SK-N-SH (cell line): ENCODE results near the gene COBLL1. TPM values are rescaled to one million over a fixed set of nuclear protein-coding genes. Genes with fewer than 3 reads are reported as not detected.

Source experiments
- CTCF ChIA-PET: fragments of 300-600, 350-600 bp; formaldehyde crosslinking; extraction: SDS; loops from one replicate; lab custom pipeline; 2021; lab: Yijun Ruan, JAX
- POLR2A ChIA-PET: fragments of 350-600 bp; sonication (Branson Sonifier 250); formaldehyde crosslinking; extraction: SDS; loops from one replicate; lab custom pipeline; 2020; ENCODE audit warnings: antibody characterized with exemption, inconsistent platforms; lab: Yijun Ruan, JAX
- DNase-seq: peaks from one replicate; pipeline ENCODE4 v3.0.0; 2012
- H2AFZ ChIP-seq: fragments of 200-600 bp; sonication (generic); 2 replicates; pipeline ENCODE4 v1.8.1; 2016; ENCODE audit warnings: antibody characterized with exemption, mild to moderate bottlenecking, low read depth
- H3F3A ChIP-seq: fragments of 200-600 bp; sonication (generic); replicated peaks from 2 replicates; pipeline ENCODE3; 2016; ENCODE audit warnings: antibody characterized with exemption, mild to moderate bottlenecking; ENCODE audit not compliant: insufficient read depth
- H3K27ac ChIP-seq, 2 experiments: fragments of 200-500 bp in 1 of 2; fragments of 200-600 bp in 1 of 2; sonication (Bioruptor generic) in 1 of 2; sonication (generic), shearing (Covaris generic) in 1 of 2; 2 replicates each; pipeline versions ENCODE4 v1.5.1 to v1.6.1; 2014 to 2016; ENCODE audit warnings: low read depth in 2 of 2, inconsistent platforms in 1 of 2, low read length in 1 of 2, mild to moderate bottlenecking in 1 of 2, mixed read lengths in 1 of 2
- H3K27me3 ChIP-seq: fragments of 200-600 bp; sonication (generic), shearing (Covaris generic); 2 replicates; pipeline ENCODE4 v1.6.1; 2016; ENCODE audit warnings: mixed run types; ENCODE audit not compliant: insufficient read depth
- H3K36me3 ChIP-seq, 2 experiments: fragments of 200-500 bp in 1 of 2; fragments of 200-600 bp in 1 of 2; sonication (Bioruptor generic) in 1 of 2; sonication (generic) in 1 of 2; replicated peaks in 1 of 2; 2 replicates each; pipeline versions ENCODE3 to v1.5.1; 2014 to 2016; ENCODE audit warnings: low read length in 1 of 2, mild to moderate bottlenecking in 1 of 2; ENCODE audit not compliant: insufficient read depth in 2 of 2, control insufficient read depth in 1 of 2
- H3K4me1 ChIP-seq, 2 experiments: fragments of 200-500 bp in 1 of 2; fragments of 200-600 bp in 1 of 2; sonication (Bioruptor generic) in 1 of 2; sonication (generic), shearing (Covaris generic) in 1 of 2; 2 replicates each; pipeline versions ENCODE4 v1.5.1 to v1.6.1; 2014 to 2016; ENCODE audit warnings: low read depth in 1 of 2, low read length in 1 of 2, mixed run types in 1 of 2; ENCODE audit not compliant: insufficient read depth in 2 of 2, control insufficient read depth in 1 of 2
- H3K4me2 ChIP-seq: fragments of 200-600 bp; sonication (generic), shearing (Covaris generic); 2 replicates; pipeline ENCODE4 v1.6.1; 2017; ENCODE audit warnings: mixed run types
- H3K4me3 ChIP-seq, 2 experiments: fragments of 200-500 bp in 1 of 2; fragments of 200-600 bp in 1 of 2; sonication (Bioruptor generic) in 1 of 2; sonication (generic), shearing (Covaris generic) in 1 of 2; 2 replicates each; pipeline versions ENCODE4 v1.5.1 to v1.8.1; 2014 to 2016; ENCODE audit warnings: low read depth in 2 of 2, inconsistent platforms in 1 of 2, low read length in 1 of 2, mild to moderate bottlenecking in 1 of 2, mixed read lengths in 1 of 2, moderate library complexity in 1 of 2
- H3K79me2 ChIP-seq: fragments of 200-600 bp; sonication (generic); 2 replicates; pipeline ENCODE4 v1.8.1; 2017; ENCODE audit warnings: mild to moderate bottlenecking; ENCODE audit not compliant: insufficient read depth
- H3K9ac ChIP-seq: fragments of 200-600 bp; sonication (generic); 2 replicates; pipeline ENCODE4 v1.6.1; 2017; ENCODE audit warnings: mixed run types
- H3K9me2 ChIP-seq: fragments of 200-600 bp; sonication (generic); 2 replicates; pipeline ENCODE4 v1.6.1; 2017; ENCODE audit warnings: mixed run types
- H3K9me3 ChIP-seq: fragments of 200-600 bp; sonication (generic); 2 replicates; pipeline ENCODE4 v1.6.1; 2017; ENCODE audit warnings: mixed run types, mild to moderate bottlenecking, moderate library complexity
- H4K20me1 ChIP-seq: fragments of 200-600 bp; sonication (generic); 2 replicates; pipeline ENCODE4 v1.6.1; 2017; ENCODE audit warnings: mild to moderate bottlenecking, mixed run types; ENCODE audit not compliant: insufficient read depth
- EP300 ChIP-seq, 2 experiments: IDR thresholded peaks; 2 replicates each; pipeline versions ENCODE4 v1.4.0 to v1.6.1; 2012; ENCODE audit warnings: borderline replicate concordance in 1 of 2, low read depth in 1 of 2, low read length in 1 of 2
- FOSL2 ChIP-seq: IDR thresholded peaks from 2 replicates; pipeline ENCODE4 v1.4.0; 2012; ENCODE audit warnings: low read depth, mild to moderate bottlenecking, moderate library complexity, borderline replicate concordance
- FOXM1 ChIP-seq: IDR thresholded peaks from 2 replicates; pipeline ENCODE4 v1.4.0; 2012; ENCODE audit warnings: low read depth, mild to moderate bottlenecking
- GABPA ChIP-seq: IDR thresholded peaks from 2 replicates; pipeline ENCODE4 v1.4.0; 2012; ENCODE audit warnings: low read depth, mild to moderate bottlenecking
- MEF2A ChIP-seq: IDR thresholded peaks from 2 replicates; pipeline ENCODE4 v1.4.0; 2012; ENCODE audit warnings: low read depth, borderline replicate concordance
- POLR2AphosphoS5 ChIP-seq: IDR thresholded peaks from 2 replicates; pipeline ENCODE4 v1.6.1; 2012; ENCODE audit warnings: low read depth, low read length
- RFX5 ChIP-seq: IDR thresholded peaks from 2 replicates; pipeline ENCODE4 v1.6.1; 2012; ENCODE audit warnings: mild to moderate bottlenecking, improper control_type of control experiment, low read length
- RXRA ChIP-seq: IDR thresholded peaks from 2 replicates; pipeline ENCODE4 v1.4.0; 2012; ENCODE audit warnings: low read depth, mild to moderate bottlenecking, borderline replicate concordance
- SMC3 ChIP-seq: IDR thresholded peaks from 2 replicates; pipeline ENCODE4 v1.6.1; 2012; ENCODE audit warnings: low read depth, low read length, improper control_type of control experiment
- TAF1 ChIP-seq: IDR thresholded peaks from 2 replicates; pipeline ENCODE4 v1.6.1; 2012; ENCODE audit warnings: low read depth, mild to moderate bottlenecking, low read length, moderate library complexity, borderline replicate concordance
- TCF12 ChIP-seq: IDR thresholded peaks from 2 replicates; pipeline ENCODE4 v1.4.0; 2012
- WGBS: methylation state at CpG from one replicate; pipeline ENCODE4 v1.1.6; 2017; ENCODE audit warnings: low lambda C conversion rate; 5-methylcytosine and 5-hydroxymethylcytosine counted together
- polyA plus RNA-seq, 3 experiments: library from polyadenylated mRNA; depleted of rRNA; stranded (reverse); fragments of >200 nt; gene quantifications; 2 replicates each; pipeline ENCODE4 v1.2.3, GENCODE V29; 2012
- TF ChIP-seq, protein P1 (sequence below): IDR thresholded peaks from 2 replicates; pipeline ENCODE4 v1.4.0; 2012; ENCODE audit warnings: low read depth, borderline replicate concordance
- TF ChIP-seq, protein P2 (sequence below): IDR thresholded peaks from 2 replicates; pipeline ENCODE4 v1.4.0; 2012; ENCODE audit warnings: low read depth
- TF ChIP-seq, protein P3 (sequence below): IDR thresholded peaks from 2 replicates; pipeline ENCODE4 v1.4.0; 2012; ENCODE audit warnings: low read depth, borderline replicate concordance
- TF ChIP-seq, protein P4 (sequence below): fragments of 150-350 bp; IDR thresholded peaks from 2 replicates; pipeline ENCODE4 v1.6.1; 2016; ENCODE audit warnings: mild to moderate bottlenecking, low read depth, low read length

Gene COBLL1
- polyA plus RNA-seq, 1 of the 3 experiments (the other 2 are of a cell fraction): 3.1 TPM

GRCh38 chr2:164831887-164832286, 9.7 kb downstream of the COBLL1 start:
- Histone ChIP-seq H3K36me3 (no peaks in the 10 kb centered on the region), H2AFZ (no peak overlapping the region), H3K9me3 (no peaks in the 10 kb centered on the region), H3F3A (no peaks in the 10 kb centered on the region), H3K79me2 (peaks cover 30% of the 10 kb centered on the region), H3K4me2 (no peak overlapping the region), H3K4me3 (no peak overlapping the region), H3K4me1 (peaks cover 1 to 2% of the 10 kb centered on the region in 2 experiments; a peak in 3 of 4 replicates), H3K27ac (no peak overlapping the region), H4K20me1 (no peaks in the 10 kb centered on the region), H3K9me2 (no peaks in the 10 kb centered on the region), H3K27me3 (no peaks in the 10 kb centered on the region), H3K9ac (no peak overlapping the region)
- TF ChIP-seq, protein P1, sequence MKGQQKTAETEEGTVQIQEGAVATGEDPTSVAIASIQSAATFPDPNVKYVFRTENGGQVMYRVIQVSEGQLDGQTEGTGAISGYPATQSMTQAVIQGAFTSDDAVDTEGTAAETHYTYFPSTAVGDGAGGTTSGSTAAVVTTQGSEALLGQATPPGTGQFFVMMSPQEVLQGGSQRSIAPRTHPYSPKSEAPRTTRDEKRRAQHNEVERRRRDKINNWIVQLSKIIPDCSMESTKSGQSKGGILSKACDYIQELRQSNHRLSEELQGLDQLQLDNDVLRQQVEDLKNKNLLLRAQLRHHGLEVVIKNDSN: no peak
- TF ChIP-seq TCF12 (no peak), MEF2A (no peak), FOXM1 (no peak), SMC3 (no peak), POLR2AphosphoS5 (no peak), EP300 (IDR thresholded peaks at IDR 0.05; ENCODE audit: borderline replicate concordance in 1 of 2, low read depth in 1 of 2, low read length in 1 of 2) (no peak), RFX5 (no peak)
- TF ChIP-seq, protein P2, sequence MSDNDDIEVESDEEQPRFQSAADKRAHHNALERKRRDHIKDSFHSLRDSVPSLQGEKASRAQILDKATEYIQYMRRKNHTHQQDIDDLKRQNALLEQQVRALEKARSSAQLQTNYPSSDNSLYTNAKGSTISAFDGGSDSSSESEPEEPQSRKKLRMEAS: no peak
- TF ChIP-seq, protein P3, sequence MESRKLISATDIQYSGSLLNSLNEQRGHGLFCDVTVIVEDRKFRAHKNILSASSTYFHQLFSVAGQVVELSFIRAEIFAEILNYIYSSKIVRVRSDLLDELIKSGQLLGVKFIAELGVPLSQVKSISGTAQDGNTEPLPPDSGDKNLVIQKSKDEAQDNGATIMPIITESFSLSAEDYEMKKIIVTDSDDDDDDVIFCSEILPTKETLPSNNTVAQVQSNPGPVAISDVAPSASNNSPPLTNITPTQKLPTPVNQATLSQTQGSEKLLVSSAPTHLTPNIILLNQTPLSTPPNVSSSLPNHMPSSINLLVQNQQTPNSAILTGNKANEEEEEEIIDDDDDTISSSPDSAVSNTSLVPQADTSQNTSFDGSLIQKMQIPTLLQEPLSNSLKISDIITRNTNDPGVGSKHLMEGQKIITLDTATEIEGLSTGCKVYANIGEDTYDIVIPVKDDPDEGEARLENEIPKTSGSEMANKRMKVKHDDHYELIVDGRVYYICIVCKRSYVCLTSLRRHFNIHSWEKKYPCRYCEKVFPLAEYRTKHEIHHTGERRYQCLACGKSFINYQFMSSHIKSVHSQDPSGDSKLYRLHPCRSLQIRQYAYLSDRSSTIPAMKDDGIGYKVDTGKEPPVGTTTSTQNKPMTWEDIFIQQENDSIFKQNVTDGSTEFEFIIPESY: no peak
- ChIA-PET POLR2A (no interaction called here), CTCF (interaction anchor here (1.1 to 4.5 kb wide), 3 partner anchors 10 to 94 kb away, joined by 3 to 35 read pairs (median 3); partner anchors contain the start of gene COBLL1)
- no peak for DNase-seq
- 96% methylated on average over 4 of the region's 4 CpGs for WGBS

DNA sequence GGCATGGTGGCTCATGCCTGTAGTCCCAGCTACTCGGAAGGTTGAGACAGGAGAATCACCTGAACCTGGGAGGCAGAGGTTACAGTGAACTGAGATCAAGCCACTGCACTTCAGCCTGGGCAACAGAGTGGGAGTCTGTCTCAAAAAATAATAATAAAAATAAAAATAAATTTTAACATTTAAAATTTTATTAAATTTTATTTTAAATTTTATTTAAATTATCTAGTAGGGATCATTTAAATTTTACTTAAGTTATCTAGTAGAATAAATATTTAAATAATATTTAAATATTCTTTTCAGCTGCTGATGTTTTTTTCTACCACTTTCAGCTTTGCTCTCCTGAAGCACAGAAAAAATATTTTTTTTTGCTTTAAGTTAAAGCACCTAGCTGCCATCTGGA, 10.4 kb downstream of the COBLL1 start:
- CTCF ChIA-PET: interaction anchor here (1.1 to 4.5 kb wide), 2 partner anchors 10 to 93 kb away, joined by 3 to 35 read pairs; partner anchors contain the start of gene COBLL1
- 72% methylated on average over 1 of the region's 1 CpG for WGBS
- TF ChIP-seq RXRA: no peak
- TF ChIP-seq MEF2A: no peak
- no peak for TF ChIP-seq RFX5
- TF ChIP-seq TAF1: no peak
- no peak for TF ChIP-seq POLR2AphosphoS5
- no peak for TF ChIP-seq FOSL2
- no peak for TF ChIP-seq GABPA
- TF ChIP-seq, protein P4, sequence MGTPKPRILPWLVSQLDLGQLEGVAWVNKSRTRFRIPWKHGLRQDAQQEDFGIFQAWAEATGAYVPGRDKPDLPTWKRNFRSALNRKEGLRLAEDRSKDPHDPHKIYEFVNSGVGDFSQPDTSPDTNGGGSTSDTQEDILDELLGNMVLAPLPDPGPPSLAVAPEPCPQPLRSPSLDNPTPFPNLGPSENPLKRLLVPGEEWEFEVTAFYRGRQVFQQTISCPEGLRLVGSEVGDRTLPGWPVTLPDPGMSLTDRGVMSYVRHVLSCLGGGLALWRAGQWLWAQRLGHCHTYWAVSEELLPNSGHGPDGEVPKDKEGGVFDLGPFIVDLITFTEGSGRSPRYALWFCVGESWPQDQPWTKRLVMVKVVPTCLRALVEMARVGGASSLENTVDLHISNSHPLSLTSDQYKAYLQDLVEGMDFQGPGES: no peak
- TF ChIP-seq, all 33 proteins: peak for 0
- no peak for DNase-seq
- POLR2A ChIA-PET: no interaction called here
- peaks cover 37% of the 10 kb centered on the region for H3K79me2 ChIP-seq
- H3K4me3 ChIP-seq: no peak overlapping the region
- no peak overlapping the region for H3K27ac ChIP-seq
- H2AFZ ChIP-seq: no peak overlapping the region
- H3K4me2 ChIP-seq: no peak overlapping the region
- H3F3A ChIP-seq: no peaks in the 10 kb centered on the region
- no peaks in the 10 kb centered on the region for H3K36me3 ChIP-seq
- no peaks in the 10 kb centered on the region for H3K9me2 ChIP-seq
- H3K9ac ChIP-seq: no peak overlapping the region
- no peaks in the 10 kb centered on the region for H3K27me3 ChIP-seq
- H3K4me1 ChIP-seq: peaks cover 7 to 8% of the 10 kb centered on the region in 2 experiments; a peak in 3 of 4 replicates
- no peaks in the 10 kb centered on the region for H4K20me1 ChIP-seq
- no peaks in the 10 kb centered on the region for H3K9me3 ChIP-seq
